NCI-H748 treated with DMSO at 0.1 percent for 48 hours (cell line): ENCODE measurements around the gene ZBTB16.

ENCODE experiments used
- DNase-seq: peaks from one replicate; lab custom pipeline; 2025; lab: John Stamatoyannopoulos, UW

ZBTB16 gene

GRCh38 chr11:114059278-114059983, at the start of gene ZBTB16:
Gene ZBTB16 (plus strand): TSS chr11:114059711. CDS start chr11:114063301, 3,590 bp downstream.
- peak; percentile 23 for DNase-seq

- DNase-seq: no peak
Measured at GRCh38 chr11:114010931-114011330, 48.6 kb upstream of the ZBTB16 start.

- DNase-seq: no peak
Measured at GRCh38 chr11:114011443-114011842, 48.1 kb upstream of the ZBTB16 start.

- DNase-seq: no peak
Measured at GRCh38 chr11:114015117-114015516, 44.4 kb upstream of the ZBTB16 start.

- DNase-seq: no peak
Measured at GRCh38 chr11:114016986-114017385, 42.5 kb upstream of the ZBTB16 start.

- DNase-seq: no peak
Measured at GRCh38 chr11:114017723-114018122, 41.8 kb upstream of the ZBTB16 start.

GRCh38 chr11:114019046-114019445, 40.5 kb upstream of the ZBTB16 start:
- DNase-seq: no peak

- no peak for DNase-seq
Measured at GRCh38 chr11:114019574-114019973, 39.9 kb upstream of the ZBTB16 start.

GRCh38 chr11:114025329-114025907, 34.1 kb upstream of the ZBTB16 start:
- no peak for DNase-seq

GRCh38 chr11:114026355-114026754, 33.2 kb upstream of the ZBTB16 start:
- DNase-seq: no peak

GRCh38 chr11:114027391-114027790, 32.1 kb upstream of the ZBTB16 start:
- no peak for DNase-seq

GRCh38 chr11:114027926-114028325, 31.6 kb upstream of the ZBTB16 start:
- no peak for DNase-seq

- no peak for DNase-seq
Measured at GRCh38 chr11:114031246-114031966, 28.1 kb upstream of the ZBTB16 start.

GRCh38 chr11:114031967-114032320, 27.6 kb upstream of the ZBTB16 start:
- no peak for DNase-seq

GRCh38 chr11:114033066-114033465, 26.4 kb upstream of the ZBTB16 start:
- DNase-seq: no peak

- DNase-seq: no peak
Measured at GRCh38 chr11:114033572-114033971, 25.9 kb upstream of the ZBTB16 start.

GRCh38 chr11:114034956-114035355, 24.6 kb upstream of the ZBTB16 start:
- DNase-seq: no peak

- DNase-seq: peak; percentile 31
Measured at GRCh38 chr11:114036147-114036811, 23.2 kb upstream of the ZBTB16 start.

GRCh38 chr11:114036958-114037357, 22.6 kb upstream of the ZBTB16 start:
- DNase-seq: no peak

GRCh38 chr11:114039551-114039950, 20.0 kb upstream of the ZBTB16 start:
- DNase-seq: no peak

- no peak for DNase-seq
Measured at GRCh38 chr11:114040706-114041211, 18.8 kb upstream of the ZBTB16 start.

GRCh38 chr11:114042234-114042633, 17.3 kb upstream of the ZBTB16 start:
- DNase-seq: no peak
